COLO829 (cell line): ENCODE results near the gene LIMS4.
"Not testable (repeated sequence)": the region's sequence is repeated elsewhere in the genome, so short reads cannot be mapped to it uniquely, and the experiment has no call there.

Source experiments
- DNase-seq: peaks from one replicate; pipeline ENCODE4 v3.0.0; 2012; ENCODE audit warnings: low spot score

LIMS4 gene

GRCh38 chr2:110450951-110451350 is 21.7 kb downstream of the LIMS4 start:
- not testable (repeated sequence) for DNase-seq

GRCh38 chr2:110449127-110449947 is 23.3 kb downstream of the LIMS4 start:
- DNase-seq = not testable (repeated sequence)

GRCh38 chr2:110446644-110447043 is 26.0 kb downstream of the LIMS4 start:
- DNase-seq = not testable (repeated sequence)

GRCh38 chr2:110443305-110444005 is 29.2 kb downstream of the LIMS4 start:
- not testable (repeated sequence) for DNase-seq

GRCh38 chr2:110441905-110442304 is 30.7 kb downstream of the LIMS4 start:
- DNase-seq = not testable (repeated sequence)

- DNase-seq = not testable (repeated sequence)
Observed at GRCh38 chr2:110434565-110434964, 38.1 kb downstream of the LIMS4 start.

GRCh38 chr2:110425725-110426124 is 46.9 kb downstream of the LIMS4 start:
- DNase-seq = not testable (repeated sequence)

- DNase-seq = not testable (repeated sequence)
Observed at GRCh38 chr2:110424421-110424820, 48.2 kb downstream of the LIMS4 start.

GRCh38 chr2:110423574-110423962 is 49.0 kb downstream of the LIMS4 start:
- DNase-seq = not testable (repeated sequence)

GRCh38 chr2:110422852-110423573 is 49.6 kb downstream of the LIMS4 start:
- DNase-seq = not testable (repeated sequence)

- DNase-seq = not testable (repeated sequence)
Observed at GRCh38 chr2:110420641-110421354, 51.8 kb downstream of the LIMS4 start.

- DNase-seq = not testable (repeated sequence)
Observed at GRCh38 chr2:110407142-110407541, 65.5 kb downstream of the LIMS4 start.

GRCh38 chr2:110404988-110405387 is 67.6 kb downstream of the LIMS4 start:
- DNase-seq = not testable (repeated sequence)

GRCh38 chr2:110404246-110404645 is 68.4 kb downstream of the LIMS4 start:
- DNase-seq = not testable (repeated sequence)

- not testable (repeated sequence) for DNase-seq
Observed at GRCh38 chr2:110401001-110401618, 71.5 kb downstream of the LIMS4 start.

- not testable (repeated sequence) for DNase-seq
Observed at GRCh38 chr2:110399378-110399777, 73.2 kb downstream of the LIMS4 start.

GRCh38 chr2:110395990-110396389 is 76.6 kb downstream of the LIMS4 start:
- not testable (repeated sequence) for DNase-seq
